ENCODE results near the gene ADGRL3.
"Not testable (repeated sequence)": the region's sequence is repeated elsewhere in the genome, so short reads cannot be mapped to it uniquely, and the experiment has no call there.

ADGRL3 gene

GRCh38 chr4:61837395-61837794 is 637.3 kb downstream of the ADGRL3 start:
- TF ChIP-seq POLR2A (IDR thresholded peaks at IDR 0.05; ENCODE audit: low read length) (no peak), GATA1 (IDR thresholded peaks at IDR 0.05; ENCODE audit: low read depth, low read length) (no peak)

DNA sequence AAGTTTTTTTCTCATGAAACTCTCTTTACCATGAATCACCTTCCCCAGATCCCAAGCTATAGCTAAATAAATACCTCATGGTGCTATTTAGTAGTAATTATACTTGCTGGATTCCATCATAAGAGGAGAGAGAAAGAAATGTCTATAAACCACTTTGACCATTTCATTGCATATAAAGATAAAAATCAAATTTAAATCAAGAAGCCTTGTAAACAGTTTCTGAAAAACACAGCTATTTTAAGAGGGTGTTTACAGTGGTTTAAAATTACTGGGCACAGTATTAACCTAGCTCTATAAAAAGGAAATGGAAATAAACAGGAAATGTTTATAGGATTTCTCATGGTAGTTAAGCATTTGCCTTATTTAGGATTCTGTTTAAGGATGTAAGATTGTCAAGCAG is 637.9 kb downstream of the ADGRL3 start:
- TF ChIP-seq POLR2A (IDR thresholded peaks at IDR 0.05; ENCODE audit: low read length), result no peak
- TF ChIP-seq GATA1 (IDR thresholded peaks at IDR 0.05; ENCODE audit: low read depth, low read length), result no peak
- DNase-seq, result no peak

More at GRCh38 chr4:61837395-61837794, 637.3 kb downstream of the ADGRL3 start:
- DNase-seq, result no peak

GRCh38 chr4:61841714-61842113 is 641.6 kb downstream of the ADGRL3 start:
- TF ChIP-seq POLR2A (IDR thresholded peaks at IDR 0.05; ENCODE audit: low read length), result no peak
- TF ChIP-seq GATA1 (IDR thresholded peaks at IDR 0.05; ENCODE audit: low read depth, low read length), result no peak
- no peak for DNase-seq

- TF ChIP-seq POLR2A (IDR thresholded peaks at IDR 0.05; ENCODE audit: low read length) (no peak), GATA1 (IDR thresholded peaks at IDR 0.05; ENCODE audit: low read depth, low read length) (no peak)
- no peak for DNase-seq
Observed at GRCh38 chr4:61851126-61851525, 651.0 kb downstream of the ADGRL3 start.

GRCh38 chr4:61852105-61852504 is 652.0 kb downstream of the ADGRL3 start:
- not testable (repeated sequence) for DNase-seq

DNA sequence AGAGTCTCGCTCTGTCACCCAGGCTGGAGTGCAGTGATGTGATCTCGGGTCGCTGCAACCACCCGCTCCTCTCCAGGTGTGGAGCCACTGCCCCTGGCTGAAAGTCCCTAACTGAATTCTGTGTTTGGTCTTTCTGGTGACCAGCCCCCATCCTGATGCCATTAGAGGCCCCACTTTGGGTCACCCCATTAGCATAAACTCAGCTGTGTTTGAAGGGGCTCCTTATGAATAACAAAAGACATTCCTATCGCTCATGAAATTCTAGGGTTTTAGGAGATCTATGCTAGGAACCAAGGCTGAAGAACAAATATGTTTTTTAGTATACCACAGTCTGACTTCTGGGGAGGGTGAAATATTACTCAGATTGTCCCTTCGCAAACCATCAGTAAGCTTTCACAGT is 652.9 kb downstream of the ADGRL3 start:
- DNase-seq, result no peak
- no peak for TF ChIP-seq GATA1 (IDR thresholded peaks at IDR 0.05; ENCODE audit: low read depth, low read length)
- TF ChIP-seq POLR2A (IDR thresholded peaks at IDR 0.05; ENCODE audit: low read length), result no peak

DNA sequence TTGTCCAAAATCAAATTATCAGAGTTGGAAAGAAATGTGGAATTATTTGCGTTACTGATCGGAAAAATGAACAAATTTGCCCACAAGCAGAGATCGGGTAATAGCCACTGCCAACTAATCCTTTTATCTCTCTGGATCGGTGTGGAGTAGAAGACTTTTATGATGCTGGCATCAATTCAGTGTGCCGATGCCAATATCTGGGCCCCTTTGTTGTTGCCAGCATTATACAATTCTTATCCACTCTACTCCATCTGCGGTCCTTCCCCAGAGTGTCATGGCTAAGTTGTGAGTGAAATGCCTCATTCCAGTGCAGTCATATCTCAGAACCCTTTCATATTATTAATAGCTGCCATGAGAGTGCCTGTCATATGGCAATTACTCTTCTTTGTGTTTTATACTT is 660.2 kb downstream of the ADGRL3 start:
- no peak for TF ChIP-seq POLR2A (IDR thresholded peaks at IDR 0.05; ENCODE audit: low read length)
- TF ChIP-seq GATA1 (IDR thresholded peaks at IDR 0.05; ENCODE audit: low read depth, low read length), result no peak
- no peak for DNase-seq

DNA sequence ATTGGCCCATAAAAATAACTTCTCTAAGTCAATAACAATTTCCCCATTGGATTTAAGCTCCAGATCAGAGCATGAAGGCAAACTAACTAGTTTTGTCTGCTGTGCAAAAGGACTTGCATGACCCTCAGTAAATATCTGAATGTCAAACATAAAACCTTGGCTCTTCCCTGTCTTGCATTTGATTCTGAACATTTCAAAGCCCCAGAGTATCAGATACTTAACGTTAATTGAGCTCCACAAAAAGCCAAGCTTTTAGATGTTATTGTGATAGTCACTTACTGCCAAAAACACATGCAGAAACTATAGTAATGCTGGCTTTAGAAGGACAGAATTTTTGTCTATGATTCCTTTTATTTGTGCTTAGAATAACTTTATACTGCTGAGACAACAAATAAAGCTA is 664.2 kb downstream of the ADGRL3 start:
- DNase-seq, result no peak

DNA sequence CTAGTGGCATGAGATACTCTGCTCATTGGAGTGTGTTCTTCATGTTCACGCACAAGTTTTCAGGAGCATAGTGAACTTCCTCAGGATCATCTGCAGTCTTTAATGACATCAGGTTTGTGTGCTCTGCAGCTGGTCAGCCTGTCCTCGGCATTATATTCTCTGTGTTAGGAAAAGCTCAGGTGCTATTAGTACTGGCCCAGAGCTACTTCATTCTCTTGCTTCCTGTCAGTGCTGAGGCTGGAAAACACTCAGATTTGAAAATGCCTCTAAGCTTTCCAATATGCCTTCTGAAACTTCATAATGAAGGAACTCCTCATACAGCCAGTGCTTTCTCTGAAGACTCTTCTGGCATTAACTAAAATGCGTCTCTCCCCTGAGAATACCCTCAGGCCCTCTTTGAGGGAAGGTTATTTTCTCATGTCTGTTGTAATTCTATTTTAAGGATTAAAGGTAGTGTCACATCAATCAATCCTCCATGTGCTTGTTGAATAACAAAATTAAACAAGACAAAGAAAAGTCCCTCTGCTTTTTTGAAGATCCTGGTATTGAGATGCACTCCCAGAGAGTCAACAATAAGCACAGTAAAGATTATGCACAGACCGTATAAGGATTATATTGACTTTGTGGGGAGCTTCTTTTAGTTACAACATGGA is 666.4 kb downstream of the ADGRL3 start:
- TF ChIP-seq POLR2A (IDR thresholded peaks at IDR 0.05; ENCODE audit: low read length), result no peak
- TF ChIP-seq GATA1 (IDR thresholded peaks at IDR 0.05; ENCODE audit: low read depth, low read length), result no peak
- no peak for DNase-seq

More for the DNA sequence above, 664.2 kb downstream of the ADGRL3 start:
- no peak for TF ChIP-seq POLR2A (IDR thresholded peaks at IDR 0.05; ENCODE audit: low read length)

GRCh38 chr4:61872983-61873382 is 672.9 kb downstream of the ADGRL3 start:
- no peak for DNase-seq
- TF ChIP-seq POLR2A (IDR thresholded peaks at IDR 0.05; ENCODE audit: low read length) (no peak), GATA1 (IDR thresholded peaks at IDR 0.05; ENCODE audit: low read depth, low read length) (no peak)

- DNase-seq, result no peak
Observed at GRCh38 chr4:61877266-61877665, 677.1 kb downstream of the ADGRL3 start.

DNA sequence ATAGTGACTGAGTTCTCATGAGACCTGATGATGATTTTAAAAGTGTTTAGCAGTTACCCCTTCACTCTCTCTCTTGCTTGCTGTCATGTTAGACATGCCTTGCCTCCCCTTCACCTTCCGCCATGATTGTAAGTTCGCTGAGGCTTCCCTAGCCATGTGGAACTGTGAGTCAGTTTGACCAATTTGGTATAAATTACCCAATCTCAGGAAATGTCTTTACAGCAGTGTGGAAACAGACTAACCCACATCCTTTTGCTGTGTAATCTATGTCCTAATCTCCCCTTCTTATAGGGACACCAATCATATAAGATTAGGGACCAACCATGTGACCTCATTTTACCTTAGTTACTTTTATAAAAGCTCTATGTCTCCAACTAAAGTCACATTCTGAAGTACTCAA is 677.8 kb downstream of the ADGRL3 start:
- DNase-seq, result no peak
- TF ChIP-seq GATA1 (IDR thresholded peaks at IDR 0.05; ENCODE audit: low read depth, low read length), result no peak
- no peak for TF ChIP-seq POLR2A (IDR thresholded peaks at IDR 0.05; ENCODE audit: low read length)

More at GRCh38 chr4:61877266-61877665, 677.1 kb downstream of the ADGRL3 start:
- TF ChIP-seq POLR2A (IDR thresholded peaks at IDR 0.05; ENCODE audit: low read length) (no peak), GATA1 (IDR thresholded peaks at IDR 0.05; ENCODE audit: low read depth, low read length) (no peak)

DNA sequence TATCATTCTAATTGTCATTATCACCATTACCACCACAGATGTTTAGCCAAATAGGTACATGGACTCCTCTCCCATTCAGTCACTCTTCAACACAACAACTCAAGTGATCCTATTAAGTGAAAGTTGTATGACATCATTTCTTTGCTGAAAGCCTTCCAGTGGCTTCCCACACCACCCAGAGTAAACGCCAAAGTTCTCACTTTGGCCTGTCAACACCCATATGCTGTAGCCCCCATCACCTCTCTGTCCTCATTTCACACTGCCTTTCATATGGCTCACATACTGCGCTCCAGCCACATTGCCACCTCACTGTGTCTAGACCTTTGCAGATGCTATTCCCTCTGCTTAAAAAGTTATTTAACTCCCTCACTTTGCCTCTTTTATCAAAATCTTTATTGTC is 682.3 kb downstream of the ADGRL3 start:
- TF ChIP-seq GATA1 (IDR thresholded peaks at IDR 0.05; ENCODE audit: low read depth, low read length) (no peak), POLR2A (IDR thresholded peaks at IDR 0.05; ENCODE audit: low read length) (no peak)
- DNase-seq, result no peak

- DNase-seq, result peak in 1 of 2 experiments; percentile 11
- TF ChIP-seq GATA1 (IDR thresholded peaks at IDR 0.05; ENCODE audit: low read depth, low read length) (no peak), POLR2A (IDR thresholded peaks at IDR 0.05; ENCODE audit: low read length) (no peak)
Observed at GRCh38 chr4:61886131-61886530, 686.0 kb downstream of the ADGRL3 start.

- no peak for DNase-seq
- no peak for TF ChIP-seq POLR2A (IDR thresholded peaks at IDR 0.05; ENCODE audit: low read length)
- TF ChIP-seq GATA1 (IDR thresholded peaks at IDR 0.05; ENCODE audit: low read depth, low read length), result no peak
Observed at GRCh38 chr4:61889117-61889516, 689.0 kb downstream of the ADGRL3 start.

- TF ChIP-seq GATA1 (IDR thresholded peaks at IDR 0.05; ENCODE audit: low read depth, low read length) (no peak), POLR2A (IDR thresholded peaks at IDR 0.05; ENCODE audit: low read length) (no peak)
- DNase-seq, result no peak
Observed at GRCh38 chr4:61890321-61890720, 690.2 kb downstream of the ADGRL3 start.

All from erythroblast (primary cell).